ENCODE data around the gene TP53BP2.

Gene TP53BP2

DNA sequence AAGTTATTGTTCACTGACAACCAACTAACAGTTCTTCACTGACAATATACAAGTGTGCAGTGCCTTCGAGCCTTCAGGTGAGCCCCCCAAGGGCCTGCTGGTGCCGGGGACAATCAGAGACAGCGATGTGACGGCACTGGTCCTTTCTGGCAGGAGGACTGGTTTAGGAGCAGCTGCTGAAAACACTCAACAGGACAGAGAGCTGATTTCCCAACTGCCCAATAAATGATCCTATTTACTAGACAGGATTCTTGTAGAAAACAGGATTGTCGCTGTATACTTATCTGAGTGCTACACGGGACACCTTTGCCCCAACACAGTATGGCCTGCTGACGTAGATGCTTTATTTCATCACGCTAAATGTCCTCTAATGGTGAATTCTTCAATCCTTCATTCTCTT, 65.4 kb downstream of the TP53BP2 start:
- DNase-seq (ENCODE audit: low read depth) = no peak
- TF ChIP-seq POLR2A (IDR thresholded peaks at IDR 0.05; ENCODE audit: extremely low read depth, insufficient read length) (no peak), MYC (IDR thresholded peaks at IDR 0.05; ENCODE audit: low read depth, low read length) (no peak)
- TF ChIP-seq, protein P1, sequence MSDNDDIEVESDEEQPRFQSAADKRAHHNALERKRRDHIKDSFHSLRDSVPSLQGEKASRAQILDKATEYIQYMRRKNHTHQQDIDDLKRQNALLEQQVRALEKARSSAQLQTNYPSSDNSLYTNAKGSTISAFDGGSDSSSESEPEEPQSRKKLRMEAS (IDR thresholded peaks at IDR 0.05; ENCODE audit: low read depth, low read length) = no peak
- TF ChIP-seq, protein P2, sequence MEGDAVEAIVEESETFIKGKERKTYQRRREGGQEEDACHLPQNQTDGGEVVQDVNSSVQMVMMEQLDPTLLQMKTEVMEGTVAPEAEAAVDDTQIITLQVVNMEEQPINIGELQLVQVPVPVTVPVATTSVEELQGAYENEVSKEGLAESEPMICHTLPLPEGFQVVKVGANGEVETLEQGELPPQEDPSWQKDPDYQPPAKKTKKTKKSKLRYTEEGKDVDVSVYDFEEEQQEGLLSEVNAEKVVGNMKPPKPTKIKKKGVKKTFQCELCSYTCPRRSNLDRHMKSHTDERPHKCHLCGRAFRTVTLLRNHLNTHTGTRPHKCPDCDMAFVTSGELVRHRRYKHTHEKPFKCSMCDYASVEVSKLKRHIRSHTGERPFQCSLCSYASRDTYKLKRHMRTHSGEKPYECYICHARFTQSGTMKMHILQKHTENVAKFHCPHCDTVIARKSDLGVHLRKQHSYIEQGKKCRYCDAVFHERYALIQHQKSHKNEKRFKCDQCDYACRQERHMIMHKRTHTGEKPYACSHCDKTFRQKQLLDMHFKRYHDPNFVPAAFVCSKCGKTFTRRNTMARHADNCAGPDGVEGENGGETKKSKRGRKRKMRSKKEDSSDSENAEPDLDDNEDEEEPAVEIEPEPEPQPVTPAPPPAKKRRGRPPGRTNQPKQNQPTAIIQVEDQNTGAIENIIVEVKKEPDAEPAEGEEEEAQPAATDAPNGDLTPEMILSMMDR (IDR thresholded peaks at IDR 0.05; ENCODE audit: low read depth, low read length) = no peak
- H3K4me3 ChIP-seq (ENCODE audit: low read depth, low read length) = no peak overlapping the region

DNA sequence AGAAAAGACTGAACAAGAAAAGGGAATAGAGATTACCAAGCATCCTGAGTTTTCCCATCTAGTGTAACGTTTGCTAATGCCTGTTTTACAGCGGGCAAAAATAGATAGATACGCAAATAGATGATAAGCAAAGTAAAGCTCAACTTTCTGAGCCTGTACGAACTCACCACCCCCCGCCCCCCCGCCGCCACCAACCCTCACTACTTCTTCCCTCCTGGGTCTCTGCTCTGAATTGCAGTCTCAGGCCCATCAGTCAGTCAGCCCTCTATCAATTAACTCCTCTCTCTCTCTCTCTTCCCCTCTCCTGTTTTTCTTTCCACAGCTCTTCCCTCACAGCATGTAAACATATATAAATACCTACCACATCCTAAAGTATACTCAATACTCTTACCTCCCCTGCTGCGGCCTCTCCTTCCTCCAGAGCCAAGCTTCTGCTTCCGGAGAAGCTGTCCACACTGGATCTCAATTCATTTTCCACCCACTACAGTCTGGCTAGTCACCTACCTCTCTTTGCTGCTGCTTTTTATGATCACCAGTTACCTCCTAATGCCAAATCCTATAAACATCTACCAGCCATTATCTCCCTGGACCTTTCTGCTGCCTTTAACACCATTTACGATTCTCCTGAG, 68.8 kb downstream of the TP53BP2 start:
- H3K4me3 ChIP-seq (ENCODE audit: low read depth, low read length) = no peak overlapping the region
- DNase-seq (ENCODE audit: low read depth) = no peak
- TF ChIP-seq, protein P2 (IDR thresholded peaks at IDR 0.05; ENCODE audit: low read depth, low read length) = no peak
- TF ChIP-seq POLR2A (IDR thresholded peaks at IDR 0.05; ENCODE audit: extremely low read depth, insufficient read length) = no peak

DNA sequence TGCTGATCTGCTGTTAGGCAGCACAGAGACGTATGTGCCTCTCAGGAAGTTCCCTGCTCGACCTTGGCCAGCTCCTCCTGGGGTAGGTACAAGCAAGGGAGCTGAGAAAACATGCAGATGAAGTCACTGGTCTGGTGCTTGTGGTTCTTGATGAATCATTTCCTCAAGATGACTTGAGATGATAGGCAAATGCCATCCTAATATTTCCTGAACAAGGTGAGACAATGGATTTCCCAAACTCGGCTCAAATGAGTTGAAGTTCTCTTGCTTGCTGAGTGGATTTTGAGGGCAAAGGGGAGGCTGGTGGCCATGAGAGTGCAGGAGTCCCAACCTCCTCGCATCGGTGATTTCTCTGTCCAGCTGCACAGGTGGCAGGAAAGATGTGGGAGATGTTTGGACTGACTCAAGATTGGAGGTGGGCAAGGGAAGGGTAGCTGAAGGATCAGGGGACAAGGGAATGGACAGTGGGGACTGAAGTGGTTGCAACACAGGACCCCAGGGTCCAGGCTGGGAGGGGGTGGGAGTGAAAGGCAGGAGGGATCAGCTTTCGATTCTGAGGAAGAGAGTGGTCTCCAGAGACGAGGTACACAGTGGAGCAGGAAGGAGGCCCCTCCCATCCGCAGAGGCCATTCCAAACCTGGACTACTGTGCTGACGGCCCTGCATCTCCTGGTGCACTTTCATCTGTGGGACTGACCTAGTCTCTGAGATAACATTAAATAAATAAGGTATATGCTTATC, 69.5 kb downstream of the TP53BP2 start:
- H3K4me3 ChIP-seq (ENCODE audit: low read depth, low read length) = no peak overlapping the region
- TF ChIP-seq, protein P1 (IDR thresholded peaks at IDR 0.05; ENCODE audit: low read depth, low read length) = peak; percentile 41
- TF ChIP-seq, protein P2 (IDR thresholded peaks at IDR 0.05; ENCODE audit: low read depth, low read length) = no peak
- TF ChIP-seq MYC (IDR thresholded peaks at IDR 0.05; ENCODE audit: low read depth, low read length) = peak; percentile 32; the same call in 1 of the 2 replicates
- DNase-seq (ENCODE audit: low read depth) = peak; percentile 82

DNA sequence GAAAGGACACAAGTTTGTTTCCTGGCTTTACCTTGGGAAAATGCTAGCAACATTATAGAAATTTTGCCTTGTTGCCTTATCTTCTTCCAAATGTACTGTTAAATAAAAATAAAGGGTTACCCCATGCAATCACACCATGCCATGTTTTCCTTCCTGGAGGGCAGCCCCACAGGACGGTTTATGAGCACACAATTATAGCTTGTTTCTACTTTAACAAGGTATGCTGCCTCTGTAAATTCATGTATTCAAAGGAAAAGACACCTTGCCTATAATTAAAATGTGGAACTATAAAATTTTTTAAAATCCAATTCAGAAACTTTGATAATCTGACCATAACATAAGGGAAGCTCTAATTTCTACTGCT, 70.1 kb downstream of the TP53BP2 start:
- TF ChIP-seq, protein P1 (IDR thresholded peaks at IDR 0.05; ENCODE audit: low read depth, low read length) = no peak
- TF ChIP-seq MYC (IDR thresholded peaks at IDR 0.05; ENCODE audit: low read depth, low read length) (no peak), POLR2A (IDR thresholded peaks at IDR 0.05; ENCODE audit: extremely low read depth, insufficient read length) (no peak)
- TF ChIP-seq, protein P2 (IDR thresholded peaks at IDR 0.05; ENCODE audit: low read depth, low read length) = no peak
- no peak for DNase-seq (ENCODE audit: low read depth)
- H3K4me3 ChIP-seq (ENCODE audit: low read depth, low read length) = no peak overlapping the region

DNA sequence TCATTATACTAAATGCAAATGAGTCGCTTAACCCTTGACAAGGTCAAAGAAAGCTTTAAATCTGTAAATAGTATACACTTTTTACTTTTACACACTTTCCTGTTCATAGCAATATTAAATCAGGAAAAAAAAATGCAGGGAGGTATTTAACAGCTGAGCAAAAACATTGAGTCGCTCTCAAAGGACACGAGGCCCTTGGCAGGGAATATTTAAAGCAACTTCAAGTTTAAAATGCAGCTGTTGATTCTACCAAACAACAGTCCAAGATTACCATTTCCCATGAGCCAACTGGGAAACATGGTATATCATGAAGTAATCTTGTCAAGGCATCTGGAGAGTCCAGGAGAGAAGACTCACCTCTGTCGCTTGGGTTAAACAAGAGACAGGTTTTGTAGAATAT, 70.7 kb downstream of the TP53BP2 start:
- H3K4me3 ChIP-seq (ENCODE audit: low read depth, low read length) = no peak overlapping the region
- DNase-seq (ENCODE audit: low read depth) = no peak
- TF ChIP-seq, protein P1 (IDR thresholded peaks at IDR 0.05; ENCODE audit: low read depth, low read length) = no peak
- TF ChIP-seq, protein P2 (IDR thresholded peaks at IDR 0.05; ENCODE audit: low read depth, low read length) = no peak
- TF ChIP-seq MYC (IDR thresholded peaks at IDR 0.05; ENCODE audit: low read depth, low read length) (no peak), POLR2A (IDR thresholded peaks at IDR 0.05; ENCODE audit: extremely low read depth, insufficient read length) (no peak)
